ENCODE data around the gene NUAK2.

Gene NUAK2

DNA sequence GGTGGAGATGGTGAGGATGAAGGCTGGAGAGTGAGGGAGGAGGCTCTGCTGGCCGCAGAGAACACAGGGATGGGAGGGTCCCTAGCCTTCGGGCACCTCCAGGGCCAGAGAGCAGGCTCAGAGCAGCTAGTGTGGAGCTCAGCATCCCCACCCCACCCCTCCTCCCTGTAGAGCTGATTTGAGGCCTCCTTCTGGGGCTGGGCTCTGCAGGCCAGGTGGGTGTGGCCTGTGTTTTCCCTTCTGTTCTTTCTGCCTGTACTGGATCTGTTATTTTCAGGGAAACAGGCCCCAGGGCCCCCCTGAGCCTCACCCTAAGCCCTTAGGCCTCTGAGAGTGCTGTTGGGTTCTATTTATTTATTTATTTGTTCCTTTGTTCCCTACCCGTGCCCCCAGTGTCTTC is 49.0 kb downstream of the NUAK2 start:
- H3K4me3 ChIP-seq (ENCODE audit: low read length): no peak overlapping the region
- DNase-seq (ENCODE audit: low read depth): no peak
- TF ChIP-seq, protein P1, sequence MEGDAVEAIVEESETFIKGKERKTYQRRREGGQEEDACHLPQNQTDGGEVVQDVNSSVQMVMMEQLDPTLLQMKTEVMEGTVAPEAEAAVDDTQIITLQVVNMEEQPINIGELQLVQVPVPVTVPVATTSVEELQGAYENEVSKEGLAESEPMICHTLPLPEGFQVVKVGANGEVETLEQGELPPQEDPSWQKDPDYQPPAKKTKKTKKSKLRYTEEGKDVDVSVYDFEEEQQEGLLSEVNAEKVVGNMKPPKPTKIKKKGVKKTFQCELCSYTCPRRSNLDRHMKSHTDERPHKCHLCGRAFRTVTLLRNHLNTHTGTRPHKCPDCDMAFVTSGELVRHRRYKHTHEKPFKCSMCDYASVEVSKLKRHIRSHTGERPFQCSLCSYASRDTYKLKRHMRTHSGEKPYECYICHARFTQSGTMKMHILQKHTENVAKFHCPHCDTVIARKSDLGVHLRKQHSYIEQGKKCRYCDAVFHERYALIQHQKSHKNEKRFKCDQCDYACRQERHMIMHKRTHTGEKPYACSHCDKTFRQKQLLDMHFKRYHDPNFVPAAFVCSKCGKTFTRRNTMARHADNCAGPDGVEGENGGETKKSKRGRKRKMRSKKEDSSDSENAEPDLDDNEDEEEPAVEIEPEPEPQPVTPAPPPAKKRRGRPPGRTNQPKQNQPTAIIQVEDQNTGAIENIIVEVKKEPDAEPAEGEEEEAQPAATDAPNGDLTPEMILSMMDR (IDR thresholded peaks at IDR 0.05; ENCODE audit: insufficient read depth, low read depth, low read length, missing control alignments): no peak

DNA sequence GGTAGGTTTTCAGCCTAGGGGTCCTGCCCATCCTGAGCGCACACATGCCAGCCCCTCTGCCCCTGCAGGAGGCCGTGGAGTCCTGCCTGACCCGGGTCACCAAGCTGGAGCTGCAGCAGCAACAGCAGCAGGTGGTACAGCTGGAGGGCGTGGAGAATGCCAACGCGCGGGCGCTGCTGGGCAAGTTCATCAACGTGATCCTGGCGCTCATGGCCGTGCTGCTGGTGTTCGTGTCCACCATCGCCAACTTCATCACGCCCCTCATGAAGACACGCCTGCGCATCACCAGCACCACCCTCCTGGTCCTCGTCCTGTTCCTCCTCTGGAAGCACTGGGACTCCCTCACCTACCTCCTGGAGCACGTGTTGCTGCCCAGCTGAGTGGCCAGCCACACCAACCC is 49.8 kb downstream of the NUAK2 start:
- TF ChIP-seq, protein P1 (IDR thresholded peaks at IDR 0.05; ENCODE audit: insufficient read depth, low read depth, low read length, missing control alignments): no peak
- no peak overlapping the region for H3K4me3 ChIP-seq (ENCODE audit: low read length)
- DNase-seq (ENCODE audit: low read depth): no peak

DNA sequence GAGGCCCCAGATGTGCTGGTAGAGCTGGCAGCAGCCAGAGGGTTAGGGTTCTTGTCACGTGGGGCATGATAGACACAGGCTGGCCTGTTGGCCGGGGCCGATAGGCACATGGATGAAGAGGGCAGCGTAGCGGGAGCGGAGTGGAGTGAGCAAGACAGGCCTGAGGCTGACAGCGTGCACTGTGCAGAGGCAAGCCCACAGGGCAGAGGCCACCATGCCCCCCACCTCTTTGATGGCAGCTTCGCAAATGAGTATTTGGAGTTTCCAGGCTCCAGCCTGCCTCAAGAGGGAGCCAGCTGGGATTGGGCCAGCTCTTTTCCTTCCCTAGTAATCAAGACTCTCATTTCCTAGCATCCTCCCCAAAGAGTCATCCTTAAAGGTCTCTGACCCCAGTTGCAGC is 50.3 kb downstream of the NUAK2 start:
- no peak overlapping the region for H3K4me3 ChIP-seq (ENCODE audit: low read length)
- no peak for DNase-seq (ENCODE audit: low read depth)
- TF ChIP-seq, protein P1 (IDR thresholded peaks at IDR 0.05; ENCODE audit: insufficient read depth, low read depth, low read length, missing control alignments): peak; percentile 20

DNA sequence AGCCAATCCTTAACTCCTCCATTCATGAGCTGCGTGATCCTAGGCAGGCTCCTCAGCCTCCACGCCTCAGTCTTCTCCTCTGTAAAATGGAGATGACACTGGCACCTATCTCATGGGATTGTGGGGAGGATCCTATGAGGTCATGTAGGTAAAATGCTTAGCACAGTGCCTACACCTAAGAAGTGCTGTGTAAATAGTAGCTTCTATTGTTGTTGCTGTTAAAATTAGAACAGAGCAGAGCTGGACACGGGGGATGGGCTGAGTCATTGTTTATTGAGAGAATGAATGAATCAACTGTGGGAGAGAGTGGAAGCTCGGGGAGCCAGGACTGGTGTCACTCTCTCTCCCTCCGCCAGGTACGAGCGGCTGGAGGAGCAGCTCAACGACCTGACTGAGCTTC is 50.8 kb downstream of the NUAK2 start:
- H3K4me3 ChIP-seq (ENCODE audit: low read length): no peak overlapping the region
- TF ChIP-seq, protein P1 (IDR thresholded peaks at IDR 0.05; ENCODE audit: insufficient read depth, low read depth, low read length, missing control alignments): no peak
- peak; percentile 96 for DNase-seq (ENCODE audit: low read depth)

DNA sequence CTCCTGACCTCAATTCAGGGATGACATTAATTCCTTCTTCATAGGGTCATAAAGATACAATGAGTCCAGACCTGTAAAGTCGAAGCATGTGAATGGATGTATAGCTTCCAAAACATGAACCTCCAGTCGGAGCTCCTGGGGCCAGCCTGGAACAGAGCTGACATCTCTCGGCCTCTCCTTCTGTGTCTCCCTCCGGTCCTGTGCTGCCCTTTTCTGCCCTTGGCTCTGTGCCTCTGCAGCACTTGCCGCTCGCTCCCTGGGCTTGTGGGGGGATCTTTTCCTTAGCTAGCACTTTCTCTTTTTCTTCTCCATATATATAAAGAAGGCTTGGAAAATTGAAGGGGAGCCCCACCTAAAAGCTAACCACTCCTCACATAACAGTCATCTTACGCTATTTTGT is 51.3 kb downstream of the NUAK2 start:
- DNase-seq (ENCODE audit: low read depth): no peak
- no peak overlapping the region for H3K4me3 ChIP-seq (ENCODE audit: low read length)
- TF ChIP-seq, protein P1 (IDR thresholded peaks at IDR 0.05; ENCODE audit: insufficient read depth, low read depth, low read length, missing control alignments): no peak

DNA sequence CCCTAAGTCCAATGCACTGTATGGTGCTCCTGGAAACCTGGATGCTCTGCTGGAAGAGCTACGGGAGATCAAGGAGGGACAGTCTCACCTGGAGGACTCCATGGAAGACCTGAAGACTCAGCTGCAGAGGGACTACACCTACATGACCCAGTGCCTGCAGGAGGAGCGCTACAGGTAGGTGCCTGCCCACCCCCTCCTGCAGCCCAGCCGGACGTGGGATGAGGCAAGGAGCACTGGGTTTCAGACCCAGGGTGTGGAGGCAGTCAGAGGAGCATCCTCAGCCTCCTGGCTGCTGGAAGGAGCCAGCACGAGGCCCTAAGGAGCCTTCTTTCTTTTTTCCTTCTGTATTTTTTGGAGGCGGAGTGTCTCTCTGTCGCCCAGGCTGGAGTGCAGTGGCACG is 51.8 kb downstream of the NUAK2 start:
- DNase-seq (ENCODE audit: low read depth): no peak
- TF ChIP-seq, protein P1 (IDR thresholded peaks at IDR 0.05; ENCODE audit: insufficient read depth, low read depth, low read length, missing control alignments): no peak
- no peak overlapping the region for H3K4me3 ChIP-seq (ENCODE audit: low read length)

DNA sequence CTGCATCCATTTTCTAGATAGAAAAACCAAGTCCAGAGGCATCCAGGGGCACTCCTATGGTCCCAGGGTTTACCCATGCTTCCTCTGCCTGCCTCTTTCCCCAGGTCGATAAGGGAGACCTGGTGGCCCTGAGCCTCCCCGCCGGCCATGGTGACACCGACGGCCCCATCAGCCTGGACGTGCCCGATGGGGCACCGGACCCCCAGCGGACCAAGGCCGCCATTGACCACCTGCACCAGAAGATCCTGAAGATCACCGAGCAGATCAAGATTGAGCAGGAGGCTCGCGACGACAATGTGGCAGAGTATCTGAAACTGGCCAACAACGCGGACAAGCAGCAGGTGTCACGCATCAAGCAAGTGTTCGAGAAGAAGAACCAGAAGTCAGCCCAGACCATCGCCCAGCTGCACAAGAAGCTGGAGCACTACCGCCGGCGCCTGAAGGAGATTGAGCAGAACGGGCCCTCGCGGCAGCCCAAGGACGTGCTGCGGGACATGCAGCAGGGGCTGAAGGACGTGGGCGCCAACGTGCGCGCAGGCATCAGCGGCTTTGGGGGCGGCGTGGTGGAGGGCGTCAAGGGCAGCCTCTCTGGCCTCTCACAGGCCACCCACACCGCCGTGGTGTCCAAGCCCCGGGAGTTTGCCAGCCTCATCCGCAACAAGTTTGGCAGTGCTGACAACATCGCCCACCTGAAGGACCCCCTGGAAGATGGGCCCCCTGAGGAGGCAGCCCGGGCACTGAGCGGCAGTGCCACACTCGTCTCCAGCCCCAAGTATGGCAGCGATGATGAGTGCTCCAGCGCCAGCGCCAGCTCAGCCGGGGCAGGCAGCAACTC is 52.5 kb downstream of the NUAK2 start:
- no peak overlapping the region for H3K4me3 ChIP-seq (ENCODE audit: low read length)
- DNase-seq (ENCODE audit: low read depth): no peak
- TF ChIP-seq, protein P1 (IDR thresholded peaks at IDR 0.05; ENCODE audit: insufficient read depth, low read depth, low read length, missing control alignments): no peak

Measured in epithelial cell of esophagus (primary cell).